HG03439 (cell line): ENCODE measurements around the gene GLRB.
"Not testable (repeated sequence)": the region's sequence is repeated elsewhere in the genome, so short reads cannot be mapped to it uniquely, and the experiment has no call there.

Experiments
- ATAC-seq: cut with Tn5 transposase; IDR thresholded peaks from one replicate; pipeline ENCODE4 v1.9.1; 2021; ENCODE audit warnings: mild to moderate bottlenecking, moderate library complexity; ENCODE audit not compliant: unreplicated experiment

The GLRB gene

DNA sequence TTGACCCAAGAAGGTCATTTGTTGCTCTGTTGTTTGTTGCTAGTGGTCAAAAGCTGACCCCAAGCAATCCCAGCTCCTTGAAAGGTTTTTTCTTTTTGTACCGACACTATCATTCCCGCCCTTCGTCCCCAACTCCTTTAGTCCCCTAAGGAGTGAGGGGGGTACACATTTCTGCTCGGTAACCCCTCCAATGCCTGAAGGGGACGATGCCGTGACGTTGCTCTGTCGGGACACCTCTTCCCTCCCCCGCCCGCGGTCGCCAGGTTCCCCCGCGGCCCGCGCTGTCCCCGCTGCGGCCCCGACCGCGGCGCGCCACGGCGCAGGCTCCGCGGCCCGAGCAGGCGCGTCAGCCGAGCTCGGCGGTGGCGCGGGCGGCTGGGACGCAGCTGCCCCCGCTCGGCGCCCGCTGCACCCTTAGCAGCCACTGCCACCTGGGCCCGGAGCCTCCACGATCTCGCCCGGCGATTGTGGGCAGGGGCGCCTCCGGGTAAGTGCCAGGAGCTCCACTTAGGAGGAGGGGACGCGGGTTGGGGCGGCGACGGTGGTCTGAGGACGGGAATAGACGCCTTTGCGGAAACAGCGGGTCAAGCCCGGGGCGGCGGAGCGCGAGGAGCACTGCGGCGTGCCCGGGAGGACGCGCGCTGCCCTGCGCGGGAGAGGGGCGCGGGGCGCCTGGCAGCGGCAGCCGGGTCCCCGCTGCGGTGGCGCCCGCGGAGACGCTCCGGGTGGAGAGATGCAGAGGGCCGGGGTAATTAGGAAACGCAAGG, at the start of gene GLRB:
GLRB (plus strand) TSS at position 340 of the 767 bp plus-strand sequence. CDS start 1,875 bp downstream, outside the sequence.
- ATAC-seq = no peak

DNA sequence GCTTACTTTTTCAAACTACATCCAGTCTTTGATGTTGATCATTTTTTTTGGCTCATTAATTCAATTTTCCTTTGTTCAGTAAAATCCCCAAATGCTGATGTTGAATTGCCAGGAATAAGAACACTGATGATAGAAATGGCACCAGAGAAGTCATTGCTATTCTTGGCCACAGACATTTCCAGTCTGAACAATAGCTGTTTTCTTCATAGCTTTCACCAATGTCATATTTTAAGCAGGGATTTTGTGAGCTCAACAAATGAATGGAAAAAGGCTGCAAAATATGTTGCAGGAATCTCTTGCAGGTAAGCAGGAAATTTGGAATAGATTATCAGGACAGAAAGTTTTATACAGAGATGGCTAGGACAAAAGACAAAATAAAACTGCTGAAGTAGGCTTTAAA, 40.5 kb upstream of the GLRB start:
- no peak for ATAC-seq

DNA sequence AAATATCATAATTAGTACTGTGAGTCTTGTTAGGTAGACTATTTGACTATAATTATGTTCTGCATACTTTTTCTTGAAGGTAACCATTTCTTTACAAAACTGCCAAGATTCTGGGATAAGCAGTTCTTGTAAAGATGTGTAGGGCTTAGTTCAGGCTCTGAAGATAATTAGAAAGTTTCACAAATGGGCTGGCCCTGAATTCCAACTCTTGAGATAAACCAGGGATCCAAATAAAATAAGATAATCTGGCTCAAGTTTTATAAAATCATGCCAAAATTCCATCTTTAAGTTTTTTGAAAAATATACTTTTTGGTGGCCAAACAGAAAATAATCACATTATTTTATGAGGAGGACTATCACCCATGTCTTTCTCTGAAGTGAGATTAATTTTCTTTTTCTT, 35.5 kb upstream of the GLRB start:
- no peak for ATAC-seq

DNA sequence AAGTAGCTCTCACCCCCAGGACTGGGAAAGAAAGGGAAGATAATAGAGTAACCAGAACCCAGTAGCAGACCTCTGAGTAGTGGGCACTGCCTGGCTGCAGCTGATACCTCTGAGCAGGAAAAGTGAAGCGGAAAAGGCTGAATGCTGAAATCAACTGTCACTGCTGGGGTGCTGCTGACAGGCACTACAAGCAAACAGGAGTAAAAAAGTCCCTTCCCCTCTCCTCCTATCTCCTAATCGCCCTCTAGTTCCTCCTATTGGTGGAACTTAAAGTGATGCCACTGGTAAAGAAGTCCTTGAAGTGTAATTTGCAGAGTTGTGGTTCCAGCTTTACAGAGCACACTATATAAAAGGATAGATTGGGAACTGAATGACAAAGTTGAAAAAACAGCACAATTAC, 32.8 kb upstream of the GLRB start:
- ATAC-seq = no peak

DNA sequence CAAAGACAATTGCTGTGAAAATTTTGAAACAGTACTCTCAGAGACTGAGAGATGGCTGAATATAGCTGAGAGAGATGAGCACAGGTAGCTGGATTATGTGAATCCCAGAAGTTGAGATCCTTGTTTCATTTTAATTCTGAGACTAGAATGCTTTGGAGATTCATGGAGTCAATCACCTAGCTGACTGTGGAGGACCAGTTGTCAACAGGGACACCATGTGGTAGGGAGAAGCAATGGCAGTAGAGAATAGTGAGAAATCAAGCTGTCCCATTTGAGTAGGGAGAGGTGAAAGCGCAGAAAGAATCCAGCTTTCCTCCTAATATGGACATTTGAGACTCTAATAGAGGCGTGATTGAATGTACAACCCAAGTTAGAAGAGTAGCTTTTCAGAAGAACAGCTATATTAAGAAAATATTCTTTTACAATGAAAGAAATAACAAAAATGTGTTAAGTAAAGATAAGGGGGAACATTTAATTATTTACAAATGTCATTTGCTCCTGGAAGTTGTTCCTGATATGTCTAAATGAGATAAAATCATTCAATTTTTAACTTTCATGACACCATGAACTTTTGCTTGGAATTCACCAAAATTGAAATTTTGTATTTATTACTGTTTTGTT, 30.3 kb upstream of the GLRB start:
- ATAC-seq = peak; percentile 78

DNA sequence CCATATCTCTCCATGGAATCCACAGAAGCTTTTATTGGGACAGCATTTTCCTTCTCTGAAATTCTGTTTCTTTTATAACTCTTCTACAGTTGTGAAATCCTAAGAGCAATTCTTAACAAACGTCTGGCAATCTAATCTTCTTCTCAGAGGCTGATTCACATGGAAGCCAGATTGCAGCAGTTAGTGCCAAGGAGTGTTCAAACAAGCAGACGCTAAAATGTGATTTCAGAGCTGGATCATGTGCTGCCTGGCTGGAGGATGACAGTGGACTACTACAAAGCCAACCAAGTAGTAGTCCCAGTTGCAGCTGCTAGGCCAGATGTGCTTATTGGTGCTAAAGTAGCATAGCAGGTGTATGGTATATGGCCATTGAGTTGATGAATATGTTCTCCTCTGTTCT, 27.7 kb upstream of the GLRB start:
- no peak for ATAC-seq

DNA sequence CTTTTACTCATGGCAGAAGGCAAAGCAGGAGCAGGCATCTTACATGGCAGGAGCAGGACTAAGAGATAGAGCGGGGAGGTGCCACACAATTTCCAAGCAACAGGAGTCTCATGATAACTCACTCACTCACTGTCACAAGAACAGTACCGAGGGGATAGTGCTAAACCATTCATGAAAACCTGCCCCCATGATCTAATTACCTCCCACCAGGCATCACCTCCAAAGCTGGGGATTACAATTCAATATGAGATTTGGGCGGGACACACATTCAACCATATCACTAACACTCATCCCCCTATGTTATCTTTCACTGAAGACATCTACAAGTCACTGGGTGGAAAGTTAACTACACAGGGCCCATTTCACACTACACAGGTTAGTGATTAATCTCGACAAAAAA, 25.4 kb upstream of the GLRB start:
- ATAC-seq = no peak

DNA sequence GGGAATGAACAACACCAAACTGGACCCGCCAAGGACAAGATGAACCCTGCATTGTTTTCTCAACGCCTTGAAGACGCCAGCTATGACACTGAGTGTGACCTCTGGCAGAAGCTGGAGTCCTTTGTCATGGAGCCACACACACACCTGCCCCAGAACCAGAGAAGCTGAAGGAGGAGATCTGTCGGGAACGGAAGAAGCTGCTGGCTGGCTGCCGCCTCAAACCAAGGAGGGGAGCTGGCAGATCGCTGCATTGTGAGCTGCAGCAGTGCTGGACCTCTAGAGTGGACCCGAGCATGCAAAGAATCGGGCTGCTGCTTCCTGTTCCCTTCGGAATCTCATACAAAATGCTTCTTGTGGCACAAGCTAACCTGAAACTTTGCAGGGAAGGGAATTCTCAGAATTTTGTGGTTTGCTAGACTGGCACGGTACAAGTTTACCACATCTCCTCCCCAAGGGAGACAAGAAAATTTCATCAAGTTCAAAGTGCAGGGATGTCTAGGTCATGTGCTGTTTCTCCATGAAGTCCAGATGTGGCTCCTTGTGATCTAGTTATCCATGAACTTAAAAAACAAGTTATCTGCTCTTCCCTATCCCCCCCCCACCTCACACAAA, 23.4 kb upstream of the GLRB start:
- ATAC-seq = no peak

DNA sequence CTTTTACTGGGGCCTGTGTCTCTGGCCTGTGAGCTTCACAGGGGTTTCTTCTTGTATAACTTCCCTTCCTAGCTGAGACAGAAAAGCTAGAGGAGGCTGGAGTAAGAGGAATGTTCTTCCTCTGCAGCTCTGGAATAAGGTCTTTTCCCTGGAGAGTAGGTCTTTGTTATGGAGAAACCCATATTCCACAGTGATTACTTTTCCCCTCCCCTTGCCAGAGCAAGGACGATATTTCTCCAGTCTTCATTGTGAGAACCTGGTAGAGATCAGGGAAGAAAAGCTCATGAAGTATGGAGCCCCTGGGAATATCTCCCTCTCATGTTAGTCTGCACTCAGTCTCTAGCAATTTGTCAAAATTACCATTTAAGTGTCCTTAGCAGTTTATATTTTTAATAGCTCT, 18.7 kb upstream of the GLRB start:
- ATAC-seq = no peak

DNA sequence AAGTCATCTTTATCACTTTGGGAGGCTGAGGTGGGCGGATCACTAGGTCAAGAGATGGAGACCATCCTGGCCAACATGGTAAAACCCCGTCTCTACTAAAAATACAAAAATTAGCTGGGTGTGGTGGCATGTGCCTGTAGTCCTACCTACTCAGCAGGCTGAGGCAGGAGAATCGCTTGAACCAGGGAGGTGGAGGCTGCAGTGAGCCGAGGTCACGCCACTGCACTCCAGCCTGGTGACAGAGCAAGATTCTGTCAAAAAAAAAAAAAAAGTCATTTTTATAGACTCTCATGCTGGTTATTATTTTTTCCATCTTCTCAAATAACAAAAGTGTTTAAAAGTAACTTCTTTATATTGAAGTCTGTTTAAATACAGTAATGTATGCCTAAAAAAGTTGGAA, 17.1 kb upstream of the GLRB start:
- ATAC-seq = not testable (repeated sequence)

DNA sequence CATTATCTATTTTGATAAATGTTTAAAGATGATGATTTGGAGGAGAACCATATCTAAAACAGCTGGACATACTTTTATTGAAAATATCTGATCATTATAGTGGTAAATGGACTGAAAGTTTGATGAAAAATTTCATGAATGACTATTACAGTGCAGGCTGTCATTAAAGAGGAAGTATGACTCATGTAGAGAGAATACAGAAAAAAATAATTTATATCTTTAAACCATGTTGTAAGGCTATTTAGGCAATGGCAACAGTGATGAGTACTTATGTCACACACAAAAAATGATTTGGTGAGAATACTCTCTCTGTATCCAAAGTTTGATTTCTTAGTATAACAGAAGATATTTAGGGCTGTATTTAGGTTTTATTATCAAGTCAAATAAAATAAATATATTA, 3.9 kb upstream of the GLRB start:
- no peak for ATAC-seq

DNA sequence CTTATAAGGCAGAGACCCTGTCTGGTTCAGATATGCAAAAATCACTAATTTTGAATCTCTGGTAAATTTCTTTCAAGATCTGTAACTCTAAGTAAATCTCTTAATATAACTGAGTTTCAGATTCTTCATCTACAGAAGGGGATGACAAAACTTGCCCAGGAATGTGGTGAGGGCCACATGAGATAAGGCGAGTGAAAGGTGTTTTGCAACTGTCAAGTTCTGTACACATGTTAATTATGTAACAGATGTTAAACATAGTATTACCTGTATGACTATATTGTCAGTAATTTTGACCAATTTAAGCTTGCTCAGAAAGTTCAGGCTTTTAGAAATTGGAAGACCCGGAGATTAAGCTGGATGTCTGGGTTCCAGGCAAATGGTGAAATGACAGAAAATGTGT, 549 bp upstream of the GLRB start:
- ATAC-seq = no peak

DNA sequence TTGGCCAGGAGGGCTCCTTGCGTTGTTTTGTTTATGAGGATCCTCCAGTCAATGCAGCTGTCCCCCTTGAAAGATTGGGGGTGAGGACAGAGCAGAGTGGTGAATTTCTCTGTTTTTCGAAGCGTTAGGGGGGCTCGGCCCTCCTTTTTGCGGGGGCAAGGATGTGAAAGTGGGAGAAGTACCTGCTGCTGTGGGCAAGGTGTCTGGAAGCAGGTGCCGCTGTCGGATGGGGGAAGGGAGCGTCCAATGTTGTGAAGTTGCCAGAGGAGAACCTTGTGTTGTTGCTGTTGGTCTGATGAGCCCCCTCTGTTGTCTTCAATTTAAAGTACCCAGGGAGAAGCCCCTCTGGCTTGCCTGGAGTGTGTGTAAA, 613 bp downstream of the GLRB start:
- no peak for ATAC-seq

DNA sequence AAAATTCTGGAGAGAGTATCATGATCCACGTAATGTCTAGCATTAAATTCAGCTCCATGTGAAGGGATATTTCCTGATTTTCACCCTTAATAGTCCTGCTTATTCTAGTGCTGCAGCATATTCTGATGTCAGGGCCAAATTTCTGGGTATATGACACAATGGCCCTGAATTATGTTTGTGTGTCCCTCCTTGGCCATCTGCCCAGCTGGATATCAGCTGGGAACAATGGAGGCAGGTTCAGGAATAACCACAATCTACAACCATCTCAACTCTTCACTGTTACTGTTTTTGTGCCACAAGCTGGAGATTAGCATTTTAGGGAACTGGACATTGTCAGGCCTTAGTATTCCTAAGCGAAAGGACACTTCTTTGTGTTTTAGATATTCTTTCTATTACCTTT, 3.5 kb downstream of the GLRB start:
- ATAC-seq = no peak

DNA sequence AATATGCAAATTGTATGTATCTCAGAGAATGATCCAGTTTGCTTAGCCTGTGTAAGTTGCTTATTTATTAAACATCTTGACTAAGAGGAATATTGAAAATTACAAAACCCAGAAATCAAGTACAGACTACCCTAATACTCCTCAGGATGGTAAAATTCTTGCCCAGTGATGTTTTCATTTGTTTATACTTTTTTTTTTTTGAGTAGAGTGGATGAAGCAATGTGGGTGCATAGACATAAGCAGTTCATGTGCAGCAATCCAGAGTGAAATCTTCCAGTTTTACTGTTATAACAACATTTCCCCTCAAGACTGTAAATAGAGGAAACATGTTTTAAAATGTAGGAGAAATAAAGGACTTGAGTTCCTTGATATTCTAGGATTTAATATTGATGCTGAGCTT, 4.7 kb downstream of the GLRB start:
- no peak for ATAC-seq

DNA sequence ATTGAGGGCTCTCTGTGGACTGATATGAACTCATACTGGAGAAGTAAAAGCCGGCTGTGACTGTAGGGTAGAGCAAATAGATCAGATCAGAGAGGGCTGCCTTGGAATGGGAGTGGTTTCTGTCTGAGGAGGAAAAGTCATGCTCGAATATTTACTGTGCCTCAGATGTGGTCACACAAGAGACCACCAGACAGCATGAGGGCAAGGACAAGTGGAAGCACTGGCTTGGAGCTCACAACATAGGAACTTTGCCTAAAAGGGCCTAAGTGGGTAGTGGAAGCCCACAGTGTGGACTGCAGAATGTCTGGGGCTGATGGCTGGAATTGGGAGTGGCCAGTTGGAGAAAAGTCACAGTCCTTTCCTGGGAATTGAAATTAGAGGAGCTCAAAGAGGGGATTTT, 19.8 kb downstream of the GLRB start:
- no peak for ATAC-seq

DNA sequence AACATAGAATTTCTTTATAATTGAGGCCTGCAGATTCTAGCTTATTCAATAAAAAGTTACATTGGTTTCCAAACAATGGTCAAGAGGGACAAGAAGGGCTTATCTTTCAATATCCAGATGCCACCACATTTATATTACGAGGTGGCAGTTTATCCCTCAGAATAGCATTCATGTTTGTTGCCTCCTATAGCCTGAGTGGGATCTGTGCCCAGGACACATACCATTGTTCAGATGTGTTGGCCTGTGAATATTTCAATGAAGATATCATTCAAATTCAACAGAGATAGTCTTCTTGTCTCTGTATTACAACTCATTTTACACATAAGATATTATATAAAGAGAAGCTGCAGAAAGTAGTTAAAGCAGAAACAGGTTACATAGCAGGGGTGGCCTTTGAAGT, 20.5 kb downstream of the GLRB start:
- ATAC-seq = no peak

DNA sequence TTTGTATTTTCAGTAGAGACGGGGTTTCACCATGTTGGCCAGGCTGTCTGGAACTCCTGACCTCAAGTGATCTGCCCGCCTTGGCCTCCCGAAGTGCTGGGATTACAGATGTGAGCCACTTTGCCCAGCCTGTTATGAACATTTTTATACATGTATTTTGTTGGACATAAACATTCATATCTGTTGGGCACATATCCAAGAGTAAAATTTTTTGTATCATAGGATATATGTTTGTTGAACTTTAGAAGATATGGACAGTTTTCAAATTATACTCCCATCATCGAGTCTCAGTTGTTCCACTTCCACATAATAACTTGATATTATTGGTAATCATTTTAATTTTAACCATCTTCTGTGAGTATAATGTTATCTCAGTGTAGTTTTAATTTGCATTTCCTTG, 23.6 kb downstream of the GLRB start:
- no peak for ATAC-seq

DNA sequence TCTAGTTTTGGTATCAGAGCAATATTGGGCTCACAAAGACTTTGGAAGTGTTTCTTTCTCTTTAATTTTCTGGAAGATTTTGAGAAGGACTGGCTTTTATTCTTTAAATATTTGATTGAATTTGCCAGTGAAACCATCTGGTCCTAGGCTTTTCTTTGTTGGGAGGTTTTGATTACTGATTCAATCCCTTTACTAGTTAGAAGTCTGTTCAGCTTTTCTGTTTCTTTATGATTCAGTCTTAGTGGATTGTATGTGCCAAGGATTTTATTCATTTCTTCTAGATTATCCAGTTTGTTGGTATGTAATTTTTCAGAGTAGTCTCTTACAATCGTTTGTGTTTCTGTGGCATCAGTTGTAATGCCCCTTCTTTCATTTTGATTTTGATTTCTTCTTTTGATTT, 28.6 kb downstream of the GLRB start:
- ATAC-seq = no peak

DNA sequence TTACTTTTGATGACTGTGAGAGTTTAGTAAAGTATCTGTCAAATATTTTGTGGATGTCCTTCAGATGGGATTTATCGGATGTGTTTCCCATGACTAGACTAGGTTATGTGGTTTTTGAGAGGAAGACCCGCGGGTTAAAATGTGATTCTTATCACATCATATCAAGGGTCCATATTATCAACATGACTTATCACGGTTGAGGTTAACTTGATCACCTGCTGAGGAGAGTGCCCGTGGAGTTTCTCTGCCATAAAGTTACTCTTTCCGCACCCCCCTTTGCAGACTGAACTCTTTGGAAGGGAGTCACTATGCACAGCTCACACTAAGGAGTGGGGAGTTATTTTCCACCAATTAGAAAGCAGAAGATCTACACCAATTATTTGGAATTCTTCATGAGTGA, 38.7 kb downstream of the GLRB start:
- no peak for ATAC-seq

DNA sequence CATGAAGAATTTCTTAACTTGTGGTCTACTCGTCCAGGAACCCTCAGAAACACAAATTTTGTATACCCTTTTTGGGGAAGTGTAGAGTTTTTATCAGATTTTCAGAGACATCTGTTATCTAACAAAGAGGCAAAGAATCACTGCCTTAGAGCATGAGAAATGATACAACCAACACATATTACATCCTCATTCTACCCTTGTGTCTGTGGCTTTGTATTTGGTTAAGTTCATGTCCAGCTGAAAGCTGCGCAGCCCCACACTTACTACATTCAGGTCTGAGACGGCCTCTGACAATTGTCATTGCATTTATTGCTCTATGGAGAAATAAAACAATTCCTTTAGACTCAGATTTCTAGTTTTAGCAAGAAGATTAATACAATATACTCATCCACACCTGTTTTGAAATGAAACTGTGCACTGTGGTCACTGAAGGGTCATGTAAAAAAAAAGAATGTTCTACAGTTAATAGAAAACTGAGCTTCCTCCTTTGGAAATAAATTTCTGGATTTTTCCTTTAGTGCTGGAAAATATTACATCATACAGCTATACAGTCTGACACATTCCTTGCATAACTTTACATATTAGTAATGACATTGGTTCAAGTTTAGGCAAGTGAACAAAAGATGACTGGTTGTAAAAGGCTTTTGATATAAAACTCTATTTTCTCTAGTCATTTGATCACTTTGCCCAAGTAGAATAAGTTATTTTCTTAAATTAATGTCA, 39.8 kb downstream of the GLRB start:
- ATAC-seq = no peak

DNA sequence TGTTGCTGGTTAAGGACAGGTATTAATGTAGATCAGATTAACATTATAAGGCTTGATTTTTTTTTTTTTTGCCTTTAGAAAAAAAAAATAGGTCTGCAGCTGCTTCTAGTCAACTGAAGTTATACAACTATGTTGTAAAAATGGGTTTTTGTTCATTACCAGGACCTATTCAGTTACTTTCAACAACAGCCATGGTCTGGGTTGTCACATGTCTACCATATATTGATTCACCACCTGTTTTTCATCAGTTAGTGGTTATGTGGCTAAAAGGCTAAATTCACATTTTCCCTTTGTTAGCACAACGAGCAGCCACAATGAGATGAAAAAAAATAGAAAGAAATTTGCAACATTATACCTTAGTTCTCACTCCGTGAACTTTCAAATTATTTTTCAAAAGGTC, 45.5 kb downstream of the GLRB start:
- ATAC-seq = no peak
